CD14-positive monocyte (primary cell): ENCODE results near the gene MAP3K20. TPM values are rescaled to one million over a fixed set of nuclear protein-coding genes. Genes with fewer than 3 reads are reported as not detected.
A peak's percentile ranks its signal among the peaks of the same experiment; 100 is the strongest.

Experiments
- DNase-seq, 3 donors: peaks; one replicate each; pipeline ENCODE4 v3.0.0-alpha.2; 2011 to 2022
- H2AFZ ChIP-seq: 2 replicates; pipeline ENCODE4 v1.6.0; 2012; ENCODE audit warnings: mild to moderate bottlenecking, low read depth, low read length, inconsistent platforms; ENCODE audit not compliant: insufficient read depth, poor library complexity, severe bottlenecking
- H3K27ac ChIP-seq, 2 donors: 1 replicate in 1 of 2; 2 replicates in 1 of 2; pipeline ENCODE4 v1.5.1; 2012 to 2013; ENCODE audit warnings: low read length in 2 of 2, control low read depth in 1 of 2, inconsistent platforms in 1 of 2, low read depth in 1 of 2, mild to moderate bottlenecking in 1 of 2
- H3K27me3 ChIP-seq, 2 donors: one replicate each; pipeline versions ENCODE4 v1.6.0 to v1.6.1; 2011 to 2013; ENCODE audit warnings: low read length in 2 of 2; ENCODE audit not compliant: control insufficient read depth in 2 of 2, insufficient read depth in 2 of 2
- H3K36me3 ChIP-seq, 2 donors: replicated peaks in 1 of 2; 1 replicate in 1 of 2; 2 replicates in 1 of 2; pipeline versions ENCODE4 v1.5.1 to v1.6.1; 2012 to 2013; ENCODE audit warnings: low read length in 2 of 2, control low read depth in 1 of 2, inconsistent platforms in 1 of 2, mild to moderate bottlenecking in 1 of 2; ENCODE audit not compliant: insufficient read depth in 2 of 2, control insufficient read depth in 1 of 2
- H3K4me1 ChIP-seq, 2 donors: 1 replicate in 1 of 2; 2 replicates in 1 of 2; pipeline versions ENCODE4 v1.5.1 to v1.6.1; 2012 to 2013; ENCODE audit warnings: low read length in 2 of 2, control low read depth in 1 of 2, inconsistent platforms in 1 of 2, mild to moderate bottlenecking in 1 of 2, moderate library complexity in 1 of 2; ENCODE audit not compliant: insufficient read depth in 2 of 2, control insufficient read depth in 1 of 2
- H3K4me2 ChIP-seq: replicated peaks from 2 replicates; pipeline ENCODE3; 2012; ENCODE audit warnings: low read length, moderate library complexity, mild to moderate bottlenecking; ENCODE audit not compliant: poor library complexity, severe bottlenecking; ENCODE audit errors: extremely low read depth
- H3K4me3 ChIP-seq, 3 experiments: fragments of 200-600 bp in 1 of 3; sonication (generic) in 1 of 3; replicated peaks in 1 of 3; 1 replicate in 2 of 3; 2 replicates in 1 of 3; pipeline ENCODE4 v1.5.1; 2011 to 2013; ENCODE audit warnings: low read length in 3 of 3, mild to moderate bottlenecking in 3 of 3, control low read depth in 2 of 3, low read depth in 2 of 3, inconsistent platforms in 1 of 3, moderate library complexity in 1 of 3
- H3K79me2 ChIP-seq: 2 replicates; pipeline ENCODE4 v1.6.0; 2012; ENCODE audit warnings: mild to moderate bottlenecking, control low read depth, inconsistent platforms, low read length, moderate library complexity; ENCODE audit not compliant: insufficient read depth
- H3K9ac ChIP-seq: 2 replicates; pipeline ENCODE4 v1.6.0; 2017; ENCODE audit warnings: low read length, mild to moderate bottlenecking; ENCODE audit not compliant: insufficient read depth, poor library complexity, severe bottlenecking
- H3K9me3 ChIP-seq, 2 donors: replicated peaks in 1 of 2; 1 replicate in 1 of 2; 2 replicates in 1 of 2; pipeline versions ENCODE4 v1.5.1 to v1.6.1; 2012 to 2013; ENCODE audit warnings: low read length in 2 of 2, control low read depth in 1 of 2; ENCODE audit not compliant: control insufficient read depth in 1 of 2, insufficient read depth in 1 of 2
- H4K20me1 ChIP-seq: 2 replicates; pipeline ENCODE4 v1.6.0; 2012; ENCODE audit warnings: mild to moderate bottlenecking, low read length, control low read depth, moderate library complexity; ENCODE audit not compliant: insufficient read depth
- H3K27ac Mint-ChIP-seq, 7 donors: one replicate each; pipeline ENCODE4 v1.8.0; 2020; ENCODE audit warnings: mild to moderate bottlenecking in 7 of 7, mixed read lengths in 7 of 7, moderate library complexity in 6 of 7, inconsistent platforms in 2 of 7
- H3K27me3 Mint-ChIP-seq, 3 donors: one replicate each; pipeline ENCODE4 v1.8.0; 2021 to 2022; ENCODE audit warnings: low read depth in 3 of 3, mild to moderate bottlenecking in 3 of 3, mixed read lengths in 3 of 3, moderate library complexity in 3 of 3, inconsistent platforms in 1 of 3
- H3K36me3 Mint-ChIP-seq, 2 donors: one replicate each; pipeline ENCODE4 v1.8.0; 2020; ENCODE audit warnings: mixed read lengths in 2 of 2, inconsistent platforms in 1 of 2, mild to moderate bottlenecking in 1 of 2
- H3K4me1 Mint-ChIP-seq: one replicate; pipeline ENCODE4 v1.8.0; 2020; ENCODE audit warnings: mild to moderate bottlenecking, mixed read lengths
- H3K4me3 Mint-ChIP-seq, 2 donors: one replicate each; pipeline ENCODE4 v1.8.0; 2020; ENCODE audit warnings: mild to moderate bottlenecking in 2 of 2, mixed read lengths in 2 of 2, moderate library complexity in 1 of 2
- H3K9me3 Mint-ChIP-seq, 7 donors: one replicate each; pipeline ENCODE4 v1.8.0; 2020 to 2022; ENCODE audit warnings: mixed read lengths in 7 of 7, mild to moderate bottlenecking in 6 of 7, moderate library complexity in 6 of 7, inconsistent platforms in 2 of 7
- WGBS: methylation state at CpG from one replicate; pipeline ENCODE4 v1.1.5; 2013; ENCODE audit warnings: missing lambda C conversion rate; ENCODE audit not compliant: insufficient coverage; 5-methylcytosine and 5-hydroxymethylcytosine counted together
- intact Hi-C, 2 donors: fragments of 100-400 bp; cut with micrococcal nuclease; formaldehyde crosslinking; loops; one replicate each; pipeline versions ENCODE4 v1.15.0 to v1.15.1; 2023
- polyA plus RNA-seq, 3 donors: library from polyadenylated mRNA; depleted of rRNA in 1 of 3; unstranded in 2 of 3; stranded (reverse) in 1 of 3; fragments of 300-500 nt in 2 of 3; fragments of >200 nt in 1 of 3; fragmentation: Illumina TruSeq in 2 of 3; gene quantifications; 1 replicate in 2 of 3; 2 replicates in 1 of 3; pipeline ENCODE4 v1.2.3, GENCODE V29; 2012 to 2021
- TF ChIP-seq, protein P1 (sequence below): fragments of 200-600 bp; IDR thresholded peaks from one replicate; pipeline ENCODE4 v1.8.0; 2022; ENCODE audit warnings: antibody characterized with exemption, mild to moderate bottlenecking

MAP3K20 gene
- polyA plus RNA-seq, 3 donors: 14.3 to 30.7 (median 21.6) TPM

DNA sequence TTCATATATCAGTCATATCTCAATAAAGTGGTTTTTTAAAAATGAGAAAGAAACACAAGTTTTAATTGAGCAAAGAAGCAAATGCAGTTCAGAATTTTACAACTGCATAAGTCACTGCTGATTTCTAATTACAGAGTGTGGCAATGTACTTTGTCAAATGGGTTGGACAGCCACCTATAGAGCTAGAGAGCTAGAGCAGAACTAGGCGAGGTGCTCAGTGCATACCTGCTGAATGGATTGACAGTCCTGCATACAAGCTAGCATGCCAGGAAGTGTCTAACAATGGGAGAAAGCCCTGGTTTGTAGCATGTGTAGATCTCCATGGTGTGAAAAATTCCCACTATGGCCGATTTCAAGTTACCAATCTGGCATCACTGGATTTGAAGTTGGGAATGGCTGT, 172.7 kb downstream of the MAP3K20 start:
- H3K27ac Mint-ChIP-seq: no peak overlapping the region
- no peaks in the 10 kb centered on the region for H3K4me1 Mint-ChIP-seq
- H3K4me3 ChIP-seq: no peak overlapping the region
- TF ChIP-seq, protein P1, sequence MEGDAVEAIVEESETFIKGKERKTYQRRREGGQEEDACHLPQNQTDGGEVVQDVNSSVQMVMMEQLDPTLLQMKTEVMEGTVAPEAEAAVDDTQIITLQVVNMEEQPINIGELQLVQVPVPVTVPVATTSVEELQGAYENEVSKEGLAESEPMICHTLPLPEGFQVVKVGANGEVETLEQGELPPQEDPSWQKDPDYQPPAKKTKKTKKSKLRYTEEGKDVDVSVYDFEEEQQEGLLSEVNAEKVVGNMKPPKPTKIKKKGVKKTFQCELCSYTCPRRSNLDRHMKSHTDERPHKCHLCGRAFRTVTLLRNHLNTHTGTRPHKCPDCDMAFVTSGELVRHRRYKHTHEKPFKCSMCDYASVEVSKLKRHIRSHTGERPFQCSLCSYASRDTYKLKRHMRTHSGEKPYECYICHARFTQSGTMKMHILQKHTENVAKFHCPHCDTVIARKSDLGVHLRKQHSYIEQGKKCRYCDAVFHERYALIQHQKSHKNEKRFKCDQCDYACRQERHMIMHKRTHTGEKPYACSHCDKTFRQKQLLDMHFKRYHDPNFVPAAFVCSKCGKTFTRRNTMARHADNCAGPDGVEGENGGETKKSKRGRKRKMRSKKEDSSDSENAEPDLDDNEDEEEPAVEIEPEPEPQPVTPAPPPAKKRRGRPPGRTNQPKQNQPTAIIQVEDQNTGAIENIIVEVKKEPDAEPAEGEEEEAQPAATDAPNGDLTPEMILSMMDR: no peak
- H3K79me2 ChIP-seq: no peaks in the 10 kb centered on the region
- H3K9me3 Mint-ChIP-seq: no peaks in the 10 kb centered on the region
- no peaks in the 10 kb centered on the region for H3K27me3 ChIP-seq
- peaks cover 37 to 52% of the 10 kb centered on the region in 2 donors for H3K36me3 Mint-ChIP-seq
- WGBS: 100% methylated on average over 1 of the region's 2 CpGs
- no peak for DNase-seq
- H3K4me2 ChIP-seq: no peak overlapping the region
- peaks cover 3 to 39% of the 10 kb centered on the region in 2 donors for H3K36me3 ChIP-seq
- H3K4me3 Mint-ChIP-seq: no peak overlapping the region
- no peak overlapping the region for H3K27ac ChIP-seq
- H3K4me1 ChIP-seq: no peaks in the 10 kb centered on the region
- H3K9ac ChIP-seq: no peak overlapping the region
- H3K27me3 Mint-ChIP-seq: peaks cover 0 to 2% (median 0%) of the 10 kb centered on the region in 3 donors
- intact Hi-C loops: no loop called here
- no peak overlapping the region for H2AFZ ChIP-seq
- no peaks in the 10 kb centered on the region for H3K9me3 ChIP-seq
- no peaks in the 10 kb centered on the region for H4K20me1 ChIP-seq

DNA sequence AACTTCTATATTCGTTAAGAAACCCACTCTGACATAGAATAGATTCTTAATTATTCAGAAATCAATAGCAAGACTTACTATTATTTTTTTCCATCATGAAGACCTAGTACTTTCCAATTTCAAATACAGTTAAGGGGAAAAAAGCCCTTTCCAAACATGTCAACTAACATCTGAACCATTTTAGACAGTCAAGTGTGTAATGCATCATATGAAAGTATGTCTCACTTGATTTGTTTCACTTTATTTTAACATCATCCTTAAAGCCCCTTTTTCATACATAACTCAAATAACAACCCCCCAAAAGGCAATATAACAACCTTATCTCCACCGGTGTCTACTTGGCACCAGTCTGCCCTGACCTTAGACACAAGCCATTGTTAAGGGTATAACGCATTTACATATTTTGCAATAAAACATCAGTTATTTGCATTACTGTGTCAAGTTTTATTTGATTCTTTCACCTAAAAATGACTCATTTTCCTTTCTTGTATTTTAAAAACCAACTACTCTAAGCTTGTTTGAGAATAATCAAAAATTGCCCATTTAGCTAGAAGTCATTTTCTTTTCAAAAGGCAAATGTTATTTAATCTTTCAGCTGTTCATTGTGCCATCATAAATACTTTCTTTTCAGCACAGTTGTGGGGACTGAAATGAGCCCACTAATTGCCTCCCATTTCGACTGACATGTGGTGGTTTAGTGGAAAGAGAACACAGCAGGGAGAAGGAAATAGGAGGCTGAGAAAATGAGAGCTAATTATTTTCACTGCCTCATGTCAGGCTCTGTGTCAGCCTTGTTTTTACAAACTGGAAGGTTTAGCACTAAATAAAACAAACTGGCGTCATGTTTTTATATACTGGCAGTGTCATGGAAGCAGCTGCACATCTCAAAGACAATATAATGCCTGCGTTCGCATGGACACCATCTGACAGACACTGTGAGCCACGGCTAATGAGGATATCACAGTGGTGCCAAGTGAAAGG, 174.3 kb downstream of the MAP3K20 start:
- peaks cover 0 to 2% (median 0%) of the 10 kb centered on the region in 3 donors for H3K27me3 Mint-ChIP-seq
- Histone ChIP-seq H3K9ac (no peak overlapping the region), H3K79me2 (no peaks in the 10 kb centered on the region), H3K4me1 (no peaks in the 10 kb centered on the region), H3K27me3 (no peaks in the 10 kb centered on the region), H3K36me3 (peaks cover 3 to 39% of the 10 kb centered on the region in 2 donors), H4K20me1 (no peaks in the 10 kb centered on the region), H3K27ac (no peak overlapping the region), H3K4me3 (no peak overlapping the region), H2AFZ (no peak overlapping the region), H3K4me2 (no peak overlapping the region), H3K9me3 (no peaks in the 10 kb centered on the region)
- H3K4me3 Mint-ChIP-seq: no peak overlapping the region
- 100% methylated on average over 1 of the region's 8 CpGs for WGBS
- peak overlapping the region in 1 of 7 donors; percentile 22 for H3K27ac Mint-ChIP-seq
- TF ChIP-seq, protein P1: no peak
- intact Hi-C loops: no loop called here
- DNase-seq: no peak
- H3K9me3 Mint-ChIP-seq: no peaks in the 10 kb centered on the region
- H3K4me1 Mint-ChIP-seq: no peaks in the 10 kb centered on the region
- peaks cover 32 to 51% of the 10 kb centered on the region in 2 donors for H3K36me3 Mint-ChIP-seq
